Measurements from ENCODE around the gene FAM229B.

The FAM229B gene

DNA sequence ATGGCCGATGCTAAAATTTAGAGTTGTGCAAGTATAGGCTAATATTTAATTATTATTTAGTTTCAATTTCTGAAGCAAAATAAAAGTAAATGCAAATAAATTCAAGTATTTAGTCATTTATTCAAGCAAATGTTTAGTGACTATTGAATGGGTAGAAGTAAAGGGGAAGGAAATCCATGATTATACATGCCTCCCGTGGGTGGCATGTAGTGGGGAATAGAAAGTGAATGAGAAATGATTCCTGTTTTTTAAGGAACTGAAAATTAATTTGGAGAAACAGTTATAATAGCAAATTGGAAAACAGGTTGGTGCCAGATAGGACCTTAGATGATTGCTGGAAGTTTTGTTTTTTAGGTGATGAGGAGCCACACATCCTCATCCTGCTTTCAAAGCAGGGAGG lies 35.4 kb downstream of the FAM229B start:
- no peak overlapping the region for H3K27ac ChIP-seq
- TF ChIP-seq, protein P1, sequence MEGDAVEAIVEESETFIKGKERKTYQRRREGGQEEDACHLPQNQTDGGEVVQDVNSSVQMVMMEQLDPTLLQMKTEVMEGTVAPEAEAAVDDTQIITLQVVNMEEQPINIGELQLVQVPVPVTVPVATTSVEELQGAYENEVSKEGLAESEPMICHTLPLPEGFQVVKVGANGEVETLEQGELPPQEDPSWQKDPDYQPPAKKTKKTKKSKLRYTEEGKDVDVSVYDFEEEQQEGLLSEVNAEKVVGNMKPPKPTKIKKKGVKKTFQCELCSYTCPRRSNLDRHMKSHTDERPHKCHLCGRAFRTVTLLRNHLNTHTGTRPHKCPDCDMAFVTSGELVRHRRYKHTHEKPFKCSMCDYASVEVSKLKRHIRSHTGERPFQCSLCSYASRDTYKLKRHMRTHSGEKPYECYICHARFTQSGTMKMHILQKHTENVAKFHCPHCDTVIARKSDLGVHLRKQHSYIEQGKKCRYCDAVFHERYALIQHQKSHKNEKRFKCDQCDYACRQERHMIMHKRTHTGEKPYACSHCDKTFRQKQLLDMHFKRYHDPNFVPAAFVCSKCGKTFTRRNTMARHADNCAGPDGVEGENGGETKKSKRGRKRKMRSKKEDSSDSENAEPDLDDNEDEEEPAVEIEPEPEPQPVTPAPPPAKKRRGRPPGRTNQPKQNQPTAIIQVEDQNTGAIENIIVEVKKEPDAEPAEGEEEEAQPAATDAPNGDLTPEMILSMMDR (conservative IDR thresholded peaks at IDR 0.05) = no peak
- TF ChIP-seq ZFX (IDR thresholded peaks at IDR 0.05) = no peak

- H3K27ac ChIP-seq = no peak overlapping the region
- TF ChIP-seq, protein P1 (conservative IDR thresholded peaks at IDR 0.05) = no peak
- no peak for TF ChIP-seq ZFX (IDR thresholded peaks at IDR 0.05)
Measured at GRCh38 chr6:112123982-112124381, 36.6 kb downstream of the FAM229B start.

GRCh38 chr6:112128208-112128607 lies 40.8 kb downstream of the FAM229B start:
- TF ChIP-seq ZFX (IDR thresholded peaks at IDR 0.05) = no peak
- TF ChIP-seq, protein P1 (conservative IDR thresholded peaks at IDR 0.05) = no peak
- no peak overlapping the region for H3K27ac ChIP-seq

DNA sequence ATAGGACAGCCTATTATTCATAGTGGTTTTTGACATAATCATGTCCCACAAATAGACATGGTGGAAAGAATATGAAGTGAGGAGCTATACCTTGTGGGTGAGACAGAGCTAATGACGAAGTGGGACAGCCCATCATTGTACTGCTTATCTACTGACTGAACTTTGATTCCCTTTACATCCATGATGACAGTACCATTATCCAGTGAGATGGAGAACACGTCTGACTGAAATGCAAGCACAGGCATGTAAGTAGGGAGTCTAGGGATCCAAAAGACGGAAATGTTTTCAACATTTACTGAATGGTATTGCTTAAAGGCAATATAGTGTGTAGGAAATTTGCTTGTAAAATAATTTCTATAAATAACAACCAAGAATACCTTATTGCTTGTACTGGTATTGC lies 43.5 kb downstream of the FAM229B start:
- TF ChIP-seq ZFX (IDR thresholded peaks at IDR 0.05) = no peak
- TF ChIP-seq, protein P1 (conservative IDR thresholded peaks at IDR 0.05) = no peak
- no peak overlapping the region for H3K27ac ChIP-seq

DNA sequence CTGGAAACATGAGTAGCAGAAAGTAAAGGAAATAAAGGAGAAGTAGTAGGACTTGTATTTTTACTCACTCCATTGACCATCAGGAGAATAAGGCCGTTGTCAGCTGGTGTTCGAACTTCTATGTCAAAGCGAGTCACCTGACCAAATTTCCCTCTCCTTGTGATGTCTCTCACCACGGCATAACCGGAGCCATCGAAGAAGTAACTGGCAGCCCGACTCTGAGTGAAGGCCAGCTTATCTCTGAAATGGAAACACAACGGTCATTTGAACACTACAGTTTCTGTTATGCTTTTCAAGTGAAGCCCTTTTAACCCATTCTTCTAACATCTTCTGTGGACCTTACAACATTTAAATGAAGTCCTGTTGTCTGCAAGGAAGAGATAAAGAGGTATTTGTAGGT lies 51.7 kb downstream of the FAM229B start:
- H3K27ac ChIP-seq = no peak overlapping the region
- TF ChIP-seq ZFX (IDR thresholded peaks at IDR 0.05) = no peak
- TF ChIP-seq, protein P1 (conservative IDR thresholded peaks at IDR 0.05) = no peak

DNA sequence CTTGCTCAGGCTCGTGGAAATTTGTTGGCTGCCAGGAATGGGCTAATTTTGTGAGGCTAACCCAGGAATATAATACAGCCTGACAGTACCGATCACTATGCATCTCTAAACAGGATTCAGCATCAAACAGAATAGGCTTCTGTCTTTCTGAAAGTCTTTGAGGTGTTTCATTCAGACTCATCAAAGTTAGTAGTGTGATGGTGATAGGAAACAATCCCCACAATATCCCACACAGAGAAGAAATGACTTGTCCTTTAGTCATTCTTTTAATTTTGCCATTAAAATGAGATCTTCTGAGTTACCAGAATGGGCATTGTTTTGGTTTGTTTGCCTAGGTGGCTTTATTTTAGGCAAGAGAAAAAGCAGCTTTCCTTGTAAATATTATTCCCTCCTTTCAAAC lies 54.3 kb downstream of the FAM229B start:
- no peak overlapping the region for H3K27ac ChIP-seq
- no peak for TF ChIP-seq ZFX (IDR thresholded peaks at IDR 0.05)
- TF ChIP-seq, protein P1 (conservative IDR thresholded peaks at IDR 0.05) = no peak

GRCh38 chr6:112144145-112144926 lies 56.9 kb downstream of the FAM229B start:
- TF ChIP-seq, protein P1 (conservative IDR thresholded peaks at IDR 0.05) = no peak
- no peak for TF ChIP-seq ZFX (IDR thresholded peaks at IDR 0.05)
- H3K27ac ChIP-seq = no peak overlapping the region

Measured in C4-2B (cell line).